Osteocyte (in vitro differentiated cells): Measurements from ENCODE around the gene JAG1. TPM values are rescaled to one million over a fixed set of nuclear protein-coding genes. Genes with fewer than 3 reads are reported as not detected.
"Not testable (repeated sequence)": the region's sequence is repeated elsewhere in the genome, so short reads cannot be mapped to it uniquely, and the experiment has no call there.

Source experiments
- DNase-seq: peaks from one replicate; pipeline ENCODE4 v3.0.0; 2021; ENCODE audit warnings: mixed read lengths; ENCODE audit not compliant: unreplicated experiment; ENCODE audit errors: extremely low spot score
- H3K27ac Mint-ChIP-seq: one replicate; pipeline ENCODE4 v1.8.0; 2021; ENCODE audit warnings: mild to moderate bottlenecking, mixed read lengths; ENCODE audit not compliant: unreplicated experiment
- H3K27me3 Mint-ChIP-seq: one replicate; pipeline ENCODE4 v1.8.0; 2021; ENCODE audit warnings: mixed read lengths; ENCODE audit not compliant: unreplicated experiment
- H3K36me3 Mint-ChIP-seq: one replicate; pipeline ENCODE4 v1.8.0; 2021; ENCODE audit warnings: mixed read lengths; ENCODE audit not compliant: unreplicated experiment
- H3K4me1 Mint-ChIP-seq: one replicate; pipeline ENCODE4 v1.8.0; 2021; ENCODE audit warnings: mixed read lengths; ENCODE audit not compliant: unreplicated experiment
- H3K4me3 Mint-ChIP-seq: one replicate; pipeline ENCODE4 v1.8.0; 2021; ENCODE audit warnings: mild to moderate bottlenecking, moderate library complexity, mixed read lengths; ENCODE audit not compliant: unreplicated experiment
- H3K9me3 Mint-ChIP-seq: one replicate; pipeline ENCODE4 v1.8.0; 2021; ENCODE audit warnings: mixed read lengths; ENCODE audit not compliant: unreplicated experiment
- total RNA-seq: library from RNA; stranded (reverse); gene quantifications from 2 replicates; pipeline ENCODE4 v1.2.1, GENCODE V29; 2021
- TF ChIP-seq, protein P1 (sequence below): fragments of 200-600 bp; sonication (generic); IDR thresholded peaks from 2 replicates; pipeline ENCODE4 v1.5.0; 2021; ENCODE audit warnings: antibody characterized with exemption, mild to moderate bottlenecking, moderate library complexity

The JAG1 gene
- total RNA-seq, 1 donor from 2014 or later = 254 TPM

DNA sequence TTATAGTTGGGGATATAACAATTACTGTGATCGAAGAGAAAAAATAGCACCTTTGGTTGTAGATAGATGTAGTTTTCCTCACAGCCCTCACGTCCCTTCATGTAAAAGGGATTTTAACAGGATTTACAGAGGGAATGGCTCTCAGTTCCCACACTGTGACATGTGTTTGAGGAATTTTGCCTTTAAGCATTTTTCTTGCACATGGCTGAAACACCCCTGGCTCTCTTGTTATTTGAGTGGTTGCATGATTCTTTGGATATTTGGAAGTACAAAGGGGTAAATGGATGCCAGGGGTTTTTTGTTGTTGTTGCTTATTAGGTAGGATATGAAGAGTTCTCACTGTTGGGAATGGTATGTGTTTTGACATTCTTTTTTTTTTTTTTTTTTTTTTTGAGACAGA lies 48.2 kb downstream of the JAG1 start:
- peaks cover 97% of the 10 kb centered on the region for H3K4me1 Mint-ChIP-seq
- H3K4me3 Mint-ChIP-seq = no peak overlapping the region
- no peaks in the 10 kb centered on the region for H3K9me3 Mint-ChIP-seq
- no peaks in the 10 kb centered on the region for H3K27me3 Mint-ChIP-seq
- peaks cover 4% of the 10 kb centered on the region for H3K36me3 Mint-ChIP-seq
- H3K27ac Mint-ChIP-seq = peak overlapping the region; percentile 93
- DNase-seq = no peak
- TF ChIP-seq, protein P1, sequence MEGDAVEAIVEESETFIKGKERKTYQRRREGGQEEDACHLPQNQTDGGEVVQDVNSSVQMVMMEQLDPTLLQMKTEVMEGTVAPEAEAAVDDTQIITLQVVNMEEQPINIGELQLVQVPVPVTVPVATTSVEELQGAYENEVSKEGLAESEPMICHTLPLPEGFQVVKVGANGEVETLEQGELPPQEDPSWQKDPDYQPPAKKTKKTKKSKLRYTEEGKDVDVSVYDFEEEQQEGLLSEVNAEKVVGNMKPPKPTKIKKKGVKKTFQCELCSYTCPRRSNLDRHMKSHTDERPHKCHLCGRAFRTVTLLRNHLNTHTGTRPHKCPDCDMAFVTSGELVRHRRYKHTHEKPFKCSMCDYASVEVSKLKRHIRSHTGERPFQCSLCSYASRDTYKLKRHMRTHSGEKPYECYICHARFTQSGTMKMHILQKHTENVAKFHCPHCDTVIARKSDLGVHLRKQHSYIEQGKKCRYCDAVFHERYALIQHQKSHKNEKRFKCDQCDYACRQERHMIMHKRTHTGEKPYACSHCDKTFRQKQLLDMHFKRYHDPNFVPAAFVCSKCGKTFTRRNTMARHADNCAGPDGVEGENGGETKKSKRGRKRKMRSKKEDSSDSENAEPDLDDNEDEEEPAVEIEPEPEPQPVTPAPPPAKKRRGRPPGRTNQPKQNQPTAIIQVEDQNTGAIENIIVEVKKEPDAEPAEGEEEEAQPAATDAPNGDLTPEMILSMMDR = no peak

DNA sequence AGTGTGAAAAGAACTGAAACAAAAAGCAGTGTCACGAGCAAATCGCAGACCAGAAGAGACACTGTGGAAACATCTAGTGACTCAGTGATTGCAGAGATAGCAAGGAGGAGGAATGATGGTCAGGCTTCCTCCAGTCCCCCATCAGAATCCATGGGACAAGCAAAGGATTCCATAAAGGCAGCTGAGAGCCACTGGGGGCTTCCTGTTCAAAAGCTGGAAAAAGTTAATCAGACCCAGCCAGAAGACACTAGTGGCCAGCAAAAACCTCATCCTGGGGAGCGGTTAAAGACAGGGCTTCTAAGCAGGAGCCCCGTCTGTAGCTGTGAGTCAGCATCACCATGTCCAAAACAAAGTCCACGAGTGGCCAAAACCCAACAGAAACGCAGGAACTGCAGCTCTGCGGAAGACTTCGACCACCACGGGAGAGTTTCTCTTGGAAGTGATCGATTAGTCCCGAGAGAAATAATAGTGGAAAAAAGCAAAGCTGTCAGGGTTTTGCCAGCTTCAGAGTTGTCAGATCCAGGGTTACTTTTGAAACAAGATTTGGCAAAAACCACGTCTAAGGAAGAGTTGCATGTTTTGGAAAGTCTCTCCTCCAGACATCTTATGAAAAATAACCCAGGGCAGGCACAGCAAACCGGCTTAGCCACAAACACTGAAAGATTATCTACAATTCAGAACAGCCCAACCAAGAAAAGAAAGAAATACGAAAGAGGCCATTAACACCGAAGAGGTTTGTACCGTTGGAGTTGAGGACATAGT lies 51.0 kb downstream of the JAG1 start:
- no peak overlapping the region for H3K4me3 Mint-ChIP-seq
- no peak for DNase-seq
- H3K4me1 Mint-ChIP-seq = peaks cover 97% of the 10 kb centered on the region

DNA sequence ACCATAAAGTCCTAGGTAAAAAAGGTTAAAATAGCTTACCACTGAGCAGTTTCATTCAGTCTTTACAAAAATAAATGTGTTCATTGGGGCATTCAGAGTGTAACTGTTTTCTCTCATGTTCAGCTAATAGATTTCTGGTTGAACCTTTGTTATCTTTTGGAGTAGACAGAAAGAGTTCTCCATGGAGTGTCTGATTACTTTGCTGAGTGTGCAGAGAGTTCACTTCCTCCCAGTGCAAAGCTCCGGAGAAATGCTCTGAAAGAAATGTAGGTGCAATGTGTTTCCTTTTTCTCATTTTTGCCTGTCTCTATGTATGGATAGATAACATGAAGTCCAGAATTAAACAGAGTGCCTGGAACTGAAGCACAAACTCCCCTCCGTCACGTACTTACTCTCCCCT lies 52.6 kb downstream of the JAG1 start:
- Mint-ChIP-seq H3K36me3 (peaks cover 4% of the 10 kb centered on the region), H3K4me3 (no peak overlapping the region), H3K9me3 (no peaks in the 10 kb centered on the region), H3K4me1 (peaks cover 80% of the 10 kb centered on the region), H3K27ac (peak overlapping the region; percentile 96), H3K27me3 (no peaks in the 10 kb centered on the region)
- TF ChIP-seq, protein P1 = no peak
- no peak for DNase-seq

More for the DNA sequence above, 51.0 kb downstream of the JAG1 start:
- no peaks in the 10 kb centered on the region for H3K27me3 Mint-ChIP-seq
- H3K9me3 Mint-ChIP-seq = no peaks in the 10 kb centered on the region
- H3K27ac Mint-ChIP-seq = peak overlapping the region; percentile 96
- peaks cover 4% of the 10 kb centered on the region for H3K36me3 Mint-ChIP-seq
- TF ChIP-seq, protein P1 = no peak

DNA sequence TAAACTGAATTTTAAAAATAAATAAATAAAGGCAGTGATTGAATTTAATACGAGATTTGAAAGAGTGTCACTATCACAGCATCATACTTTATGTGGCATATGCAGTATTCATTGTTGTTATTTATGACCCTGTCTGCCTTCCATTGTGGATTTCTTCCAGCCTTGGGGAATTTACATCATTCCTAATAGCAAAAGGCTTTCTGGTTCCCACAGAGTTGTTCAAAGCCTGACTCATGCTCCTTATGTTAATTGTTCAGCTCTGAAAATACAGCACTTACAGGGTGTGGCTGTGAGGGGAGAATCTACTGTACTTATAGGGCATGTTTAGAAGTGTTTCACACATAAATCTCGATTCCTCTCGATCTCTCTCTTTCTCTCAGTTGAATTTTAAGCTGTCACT lies 54.4 kb downstream of the JAG1 start:
- H3K9me3 Mint-ChIP-seq = no peaks in the 10 kb centered on the region
- TF ChIP-seq, protein P1 = no peak
- no peaks in the 10 kb centered on the region for H3K27me3 Mint-ChIP-seq
- H3K36me3 Mint-ChIP-seq = peaks cover 8% of the 10 kb centered on the region
- no peak for DNase-seq
- no peak overlapping the region for H3K4me3 Mint-ChIP-seq
- H3K4me1 Mint-ChIP-seq = peaks cover 63% of the 10 kb centered on the region
- H3K27ac Mint-ChIP-seq = peak overlapping the region; percentile 96

DNA sequence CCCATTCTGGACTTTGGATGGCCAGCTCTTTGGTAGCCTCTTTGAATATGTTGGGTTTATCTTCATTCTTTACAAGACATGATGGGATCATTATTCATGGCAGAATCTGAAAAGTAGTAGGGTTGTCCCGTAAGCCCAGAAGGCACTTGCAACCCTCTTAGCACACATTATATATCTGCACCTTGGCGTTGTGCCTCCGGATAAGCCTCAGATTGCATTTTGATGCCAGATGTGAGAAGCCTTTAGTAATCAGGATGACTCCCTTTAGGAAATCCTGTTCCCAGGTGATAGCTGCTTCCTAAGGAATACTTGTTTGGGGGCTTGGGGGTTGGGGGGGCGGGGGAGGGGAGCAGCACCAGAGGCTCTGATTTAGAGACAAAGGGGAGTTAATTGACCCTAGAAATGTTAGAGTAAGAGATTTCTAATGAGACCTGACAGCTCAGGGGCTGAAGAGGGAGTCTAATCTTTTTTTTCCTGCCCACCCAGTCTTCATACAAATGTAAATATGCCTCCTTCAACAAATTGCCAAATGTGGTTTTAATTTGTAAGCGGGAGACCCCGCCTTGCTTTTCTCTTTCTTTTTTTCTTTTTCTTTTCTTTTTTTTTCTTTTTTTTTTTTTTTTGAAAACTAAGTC lies 55.1 kb downstream of the JAG1 start:
- Mint-ChIP-seq H3K4me3 (no peak overlapping the region), H3K4me1 (peaks cover 57% of the 10 kb centered on the region), H3K9me3 (peaks cover 3% of the 10 kb centered on the region), H3K27me3 (no peaks in the 10 kb centered on the region), H3K36me3 (peaks cover 4% of the 10 kb centered on the region), H3K27ac (peak overlapping the region; percentile 96)
- TF ChIP-seq, protein P1 = no peak
- DNase-seq = no peak

DNA sequence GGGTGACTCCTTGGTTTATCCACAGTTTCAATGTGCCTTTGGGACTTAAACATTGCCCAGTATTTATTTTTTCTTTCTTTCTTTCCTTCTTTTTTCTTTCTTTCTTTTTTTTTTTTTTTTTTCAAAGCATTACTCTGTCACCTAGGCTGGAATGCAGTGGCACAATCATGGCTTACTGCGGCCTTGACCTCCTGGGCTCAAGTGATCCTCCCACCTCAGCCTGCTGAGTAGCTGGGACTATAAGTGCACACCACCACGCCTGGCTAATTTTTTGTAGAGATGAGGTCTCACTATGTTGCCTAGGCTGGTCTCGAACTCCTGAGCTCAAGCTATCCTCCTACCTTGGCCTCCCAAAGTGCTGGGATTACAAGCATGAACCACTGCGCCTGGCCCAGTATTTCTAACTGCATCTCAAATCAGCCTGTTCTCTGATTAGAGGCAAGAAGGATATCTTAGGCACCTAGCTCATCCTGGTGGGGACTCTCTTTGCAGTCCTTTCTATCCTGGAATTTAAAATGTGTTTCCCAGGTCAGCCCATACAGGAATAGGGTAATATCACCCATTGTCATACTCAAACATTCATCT lies 56.2 kb downstream of the JAG1 start:
- H3K4me3 Mint-ChIP-seq, H3K9me3 Mint-ChIP-seq, H3K27me3 Mint-ChIP-seq, H3K36me3 Mint-ChIP-seq, H3K27ac Mint-ChIP-seq, DNase-seq: not testable (repeated sequence)
- peaks cover 46% of the 10 kb centered on the region for H3K4me1 Mint-ChIP-seq
